22Rv1 (cell line): ENCODE measurements around the gene ASB8.

ENCODE experiments used
- ZFX ChIP-seq: fragments of 450-650 bp; IDR thresholded peaks from 2 replicates; pipeline ENCODE4 v1.6.1; 2017; ENCODE audit warnings: antibody characterized with exemption, borderline replicate concordance
- TF ChIP-seq, protein P1 (sequence below): fragments of 450-650 bp; IDR thresholded peaks from 2 replicates; pipeline ENCODE4 v1.5.1; 2017; ENCODE audit warnings: mild to moderate bottlenecking

DNA sequence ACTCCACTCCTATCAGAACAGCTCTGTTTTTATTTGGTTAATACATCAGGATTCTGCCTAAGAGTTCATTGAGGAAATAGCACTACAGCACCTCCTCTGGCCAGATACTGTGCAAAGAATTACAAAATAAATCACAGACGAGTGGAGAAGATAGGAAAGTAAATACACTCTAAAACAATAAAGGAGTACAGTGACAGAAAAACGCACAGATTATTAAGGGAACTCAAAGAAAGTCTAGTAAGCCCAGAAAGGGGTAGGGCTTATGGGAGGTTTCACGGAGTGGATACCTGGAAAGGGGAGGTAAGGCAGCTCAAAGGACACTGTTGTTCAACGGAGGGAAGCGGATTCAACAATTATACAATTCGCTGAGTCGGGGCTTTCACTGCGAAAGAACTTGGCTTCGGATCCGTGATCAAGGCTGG lies 40.2 kb upstream of the ASB8 start:
- TF ChIP-seq, protein P1, sequence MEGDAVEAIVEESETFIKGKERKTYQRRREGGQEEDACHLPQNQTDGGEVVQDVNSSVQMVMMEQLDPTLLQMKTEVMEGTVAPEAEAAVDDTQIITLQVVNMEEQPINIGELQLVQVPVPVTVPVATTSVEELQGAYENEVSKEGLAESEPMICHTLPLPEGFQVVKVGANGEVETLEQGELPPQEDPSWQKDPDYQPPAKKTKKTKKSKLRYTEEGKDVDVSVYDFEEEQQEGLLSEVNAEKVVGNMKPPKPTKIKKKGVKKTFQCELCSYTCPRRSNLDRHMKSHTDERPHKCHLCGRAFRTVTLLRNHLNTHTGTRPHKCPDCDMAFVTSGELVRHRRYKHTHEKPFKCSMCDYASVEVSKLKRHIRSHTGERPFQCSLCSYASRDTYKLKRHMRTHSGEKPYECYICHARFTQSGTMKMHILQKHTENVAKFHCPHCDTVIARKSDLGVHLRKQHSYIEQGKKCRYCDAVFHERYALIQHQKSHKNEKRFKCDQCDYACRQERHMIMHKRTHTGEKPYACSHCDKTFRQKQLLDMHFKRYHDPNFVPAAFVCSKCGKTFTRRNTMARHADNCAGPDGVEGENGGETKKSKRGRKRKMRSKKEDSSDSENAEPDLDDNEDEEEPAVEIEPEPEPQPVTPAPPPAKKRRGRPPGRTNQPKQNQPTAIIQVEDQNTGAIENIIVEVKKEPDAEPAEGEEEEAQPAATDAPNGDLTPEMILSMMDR, result peak; percentile 68
- no peak for TF ChIP-seq ZFX
